ENCODE measurements around the gene MAN1C1.

Gene MAN1C1

GRCh38 chr1:25765923-25766589, 149.5 kb downstream of the MAN1C1 start:
- peak; percentile 73 for DNase-seq

- DNase-seq = peak; percentile 27
Observed at GRCh38 chr1:25766721-25767436, 150.3 kb downstream of the MAN1C1 start.

- DNase-seq = no peak
Observed at GRCh38 chr1:25767437-25767770, 150.8 kb downstream of the MAN1C1 start.

GRCh38 chr1:25768999-25769398, 152.4 kb downstream of the MAN1C1 start:
- DNase-seq = no peak

GRCh38 chr1:25769625-25770383, 153.2 kb downstream of the MAN1C1 start:
- DNase-seq = no peak

- no peak for DNase-seq
Observed at GRCh38 chr1:25770541-25771220, 154.1 kb downstream of the MAN1C1 start.

GRCh38 chr1:25771221-25772114, 154.9 kb downstream of the MAN1C1 start:
- peak; percentile 71 for DNase-seq

GRCh38 chr1:25772164-25772563, 155.6 kb downstream of the MAN1C1 start:
- no peak for DNase-seq

- no peak for DNase-seq
Observed at GRCh38 chr1:25772692-25773245, 156.2 kb downstream of the MAN1C1 start.

- DNase-seq = no peak
Observed at GRCh38 chr1:25773441-25774125, 157.0 kb downstream of the MAN1C1 start.

GRCh38 chr1:25774206-25774803, 157.7 kb downstream of the MAN1C1 start:
- DNase-seq = no peak

- DNase-seq = no peak
Observed at GRCh38 chr1:25774921-25775771, 158.6 kb downstream of the MAN1C1 start.

- DNase-seq = no peak
Observed at GRCh38 chr1:25779388-25779787, 162.8 kb downstream of the MAN1C1 start.

- DNase-seq = no peak
Observed at GRCh38 chr1:25779894-25780293, 163.3 kb downstream of the MAN1C1 start.

- DNase-seq = no peak
Observed at GRCh38 chr1:25780318-25781129, 163.9 kb downstream of the MAN1C1 start.

GRCh38 chr1:25781130-25781433, 164.5 kb downstream of the MAN1C1 start:
- no peak for DNase-seq

GRCh38 chr1:25782608-25783201, 166.1 kb downstream of the MAN1C1 start:
- DNase-seq = no peak

GRCh38 chr1:25784575-25785051, 168.0 kb downstream of the MAN1C1 start:
- DNase-seq = peak; percentile 28

Measured in NCI-H446 treated with DMSO at 0.1 percent for 48 hours (cell line).